Measurements from ENCODE around the gene IFNAR2. TPM values are rescaled to one million over a fixed set of nuclear protein-coding genes. Genes with fewer than 3 reads are reported as not detected.

The IFNAR2 gene
- total and polyA plus RNA-seq, 4 experiments from 2014 or later: 76.5 to 81.1 (median 77.8) TPM

DNA sequence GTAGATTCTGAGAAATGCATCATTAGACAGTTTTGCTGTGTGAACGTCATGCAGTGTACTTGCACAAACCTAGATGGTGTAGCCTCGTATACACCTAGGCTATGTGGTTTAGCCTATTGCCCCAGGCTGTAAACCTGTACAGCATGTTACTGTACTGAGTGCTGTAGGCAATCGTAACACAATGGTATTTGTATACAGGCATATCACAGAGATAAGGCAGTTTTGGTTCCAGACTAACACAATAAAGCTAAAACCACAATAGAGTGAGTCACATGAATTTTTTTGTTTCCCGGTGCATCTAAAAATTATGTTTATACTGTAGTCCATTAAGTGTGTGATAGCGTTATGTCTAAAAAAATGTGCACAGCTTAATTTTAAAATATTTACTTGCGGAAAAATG lies 43.3 kb downstream of the IFNAR2 start:
- H3K27me3 Mint-ChIP-seq: no peaks in the 10 kb centered on the region
- H3K4me3 Mint-ChIP-seq: no peak overlapping the region
- no peak for DNase-seq
- intact Hi-C loops (cut with micrococcal nuclease): no loop called here
- peaks cover 41 to 61% of the 10 kb centered on the region in 2 donors for H3K36me3 Mint-ChIP-seq
- Histone ChIP-seq H3K36me3 (ENCODE audit: insufficient read depth, low read length) (peaks cover 10% of the 10 kb centered on the region), H3K9me3 (ENCODE audit: control insufficient read depth in 1 of 2, low read length in 2 of 2) (no peaks in the 10 kb centered on the region), H3K27ac (ENCODE audit: low read depth, low read length) (no peak overlapping the region), H3K27me3 (ENCODE audit: insufficient read depth, low read length) (no peaks in the 10 kb centered on the region), H3K4me3 (ENCODE audit: low read length in 2 of 2) (no peak overlapping the region), H3K4me1 (ENCODE audit: insufficient read depth, low read length) (peaks cover 22% of the 10 kb centered on the region)
- CTCF ChIA-PET (ENCODE audit: partially characterized antibody): no interaction called here
- H3K4me1 Mint-ChIP-seq: peaks cover 30 to 50% (median 37%) of the 10 kb centered on the region in 4 donors
- H3K9me3 Mint-ChIP-seq: no peaks in the 10 kb centered on the region
- POLR2A ChIA-PET (ENCODE audit: partially characterized antibody): no interaction called here
- no peak overlapping the region for H3K27ac Mint-ChIP-seq

DNA sequence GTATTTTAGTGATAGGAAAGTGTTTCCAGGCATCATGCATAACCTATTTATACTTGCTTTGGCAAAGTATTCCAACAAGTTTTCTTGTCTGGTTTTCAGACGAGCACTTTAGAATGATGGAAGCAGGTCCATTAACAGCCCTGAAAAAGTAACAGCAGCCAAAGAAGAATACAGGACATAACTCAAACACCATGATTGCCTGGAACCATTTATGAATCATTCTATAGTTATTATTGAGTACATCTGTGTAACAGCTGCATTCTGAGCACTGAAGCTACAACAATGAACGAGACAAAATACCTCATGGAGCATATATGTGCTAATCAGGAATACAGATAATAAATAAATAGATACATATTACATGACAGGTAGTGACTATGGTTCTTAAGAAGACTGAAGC lies 49.0 kb downstream of the IFNAR2 start:
- H3K4me3 ChIP-seq (ENCODE audit: low read length in 2 of 2): no peak overlapping the region
- Mint-ChIP-seq H3K4me3 (no peak overlapping the region), H3K27ac (no peak overlapping the region), H3K36me3 (peaks cover 55 to 70% of the 10 kb centered on the region in 2 donors), H3K4me1 (peaks cover 5 to 8% (median 6%) of the 10 kb centered on the region in 4 donors), H3K9me3 (no peaks in the 10 kb centered on the region), H3K27me3 (no peaks in the 10 kb centered on the region)
- H3K9me3 ChIP-seq (ENCODE audit: control insufficient read depth in 1 of 2, low read length in 2 of 2): no peaks in the 10 kb centered on the region
- no peak for DNase-seq
- CTCF ChIA-PET (ENCODE audit: partially characterized antibody): interaction anchor here (0.5 to 2.0 kb wide), 3 partner anchors 8 to 82 kb away, joined by 3 to 6 read pairs (median 3); no protein-coding TSS in a partner anchor
- POLR2A ChIA-PET (ENCODE audit: partially characterized antibody): interaction anchor here (0.5 to 1.7 kb wide), 5 partner anchors 10 to 74 kb away, joined by 3 to 7 read pairs (median 4); partner anchors contain the start of gene IL10RB
- H3K4me1 ChIP-seq (ENCODE audit: insufficient read depth, low read length): no peaks in the 10 kb centered on the region
- H3K36me3 ChIP-seq (ENCODE audit: insufficient read depth, low read length): peaks cover 30% of the 10 kb centered on the region
- H3K27me3 ChIP-seq (ENCODE audit: insufficient read depth, low read length): no peaks in the 10 kb centered on the region
- intact Hi-C loops (cut with micrococcal nuclease): no loop called here
- H3K27ac ChIP-seq (ENCODE audit: low read depth, low read length): no peak overlapping the region

DNA sequence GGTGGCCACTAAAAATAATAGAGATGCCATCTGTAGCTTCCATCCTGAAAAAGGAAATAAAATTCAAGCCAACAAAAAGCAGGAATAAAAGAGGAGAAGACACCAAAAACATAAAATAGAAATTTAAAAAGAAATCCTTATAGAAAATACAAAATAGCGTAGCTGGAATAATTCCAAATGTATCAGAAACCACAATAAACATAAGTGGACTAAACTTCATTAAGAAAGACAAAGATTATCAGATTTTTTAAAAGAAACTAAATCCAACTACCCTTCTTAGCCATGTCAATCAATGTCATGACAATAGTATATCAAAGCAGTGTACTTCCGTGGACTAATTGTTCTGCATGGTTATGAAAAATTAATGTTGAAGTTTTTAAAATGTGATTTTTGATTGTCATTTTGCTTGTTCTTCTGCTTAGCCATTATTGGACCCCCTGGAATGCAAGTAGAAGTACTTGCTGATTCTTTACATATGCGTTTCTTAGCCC lies 49.6 kb downstream of the IFNAR2 start:
- ChIA-PET CTCF (ENCODE audit: partially characterized antibody) (interaction anchor here (1.3 to 2.0 kb wide), 2 partner anchors 11 to 82 kb away, joined by 3 to 6 read pairs; no protein-coding TSS in a partner anchor), POLR2A (ENCODE audit: partially characterized antibody) (interaction anchor here (1.0 to 1.7 kb wide), 4 partner anchors 10 to 41 kb away, joined by 3 to 7 read pairs (median 4); partner anchors contain the start of gene IL10RB)
- intact Hi-C loops (cut with micrococcal nuclease): no loop called here
- Histone ChIP-seq H3K4me1 (ENCODE audit: insufficient read depth, low read length) (no peaks in the 10 kb centered on the region), H3K9me3 (ENCODE audit: control insufficient read depth in 1 of 2, low read length in 2 of 2) (no peaks in the 10 kb centered on the region), H3K27ac (ENCODE audit: low read depth, low read length) (no peak overlapping the region), H3K4me3 (ENCODE audit: low read length in 2 of 2) (no peak overlapping the region), H3K27me3 (ENCODE audit: insufficient read depth, low read length) (no peaks in the 10 kb centered on the region), H3K36me3 (ENCODE audit: insufficient read depth, low read length) (peaks cover 37% of the 10 kb centered on the region)
- Mint-ChIP-seq H3K4me1 (peaks cover 4 to 6% (median 5%) of the 10 kb centered on the region in 4 donors), H3K36me3 (peaks cover 56 to 70% of the 10 kb centered on the region in 2 donors), H3K27me3 (no peaks in the 10 kb centered on the region), H3K9me3 (no peaks in the 10 kb centered on the region), H3K4me3 (no peak overlapping the region), H3K27ac (peak overlapping the region in 1 of 7 donors; percentile 51)
- DNase-seq: no peak

Other genes with a start within 250 kb of the IFNAR2 start
- not detected for gene OLIG2, start 204.0 kb upstream of the IFNAR2 start, total RNA-seq
- gene OLIG2, start 204.0 kb upstream of the IFNAR2 start, polyA plus RNA-seq: not detected
- not detected for gene OLIG1, start 159.8 kb upstream of the IFNAR2 start, total RNA-seq
- not detected for gene OLIG1, start 159.8 kb upstream of the IFNAR2 start, polyA plus RNA-seq
- gene IL10RB, start 36.4 kb downstream of the IFNAR2 start, total RNA-seq: 10 to 100 TPM; 30.6 to 36.4 TPM
- 10 to 100 TPM; 53.3 to 61.8 TPM for gene IL10RB, start 36.4 kb downstream of the IFNAR2 start, polyA plus RNA-seq
- 10 to 100 TPM; 60.1 to 62.5 TPM for gene IFNAR1, start 95.0 kb downstream of the IFNAR2 start, total RNA-seq
- gene IFNAR1, start 95.0 kb downstream of the IFNAR2 start, polyA plus RNA-seq: 10 to 100 TPM; 52.5 to 64.4 TPM
- 10 to 100 TPM; 20.7 to 22.9 TPM for gene IFNGR2, start 173.5 kb downstream of the IFNAR2 start, total RNA-seq
- gene IFNGR2, start 173.5 kb downstream of the IFNAR2 start, polyA plus RNA-seq: 10 to 100 TPM in 1 of 2 donors, 1 to 10 TPM in 1; 8.7 to 24.3 TPM

Data from CD4-positive, alpha-beta memory T cell (primary cell).